CD4-positive, alpha-beta T cell (primary cell): Measurements from ENCODE around the gene UNC5CL. TPM values are rescaled to one million over a fixed set of nuclear protein-coding genes. Genes with fewer than 3 reads are reported as not detected.
A peak's percentile ranks its signal among the peaks of the same experiment; 100 is the strongest.
"Not testable (repeated sequence)": the region's sequence is repeated elsewhere in the genome, so short reads cannot be mapped to it uniquely, and the experiment has no call there.

Source experiments
- ATAC-seq: fragments of 200-7000 bp; cut with Tn5 transposase; one replicate; pipeline ENCODE4 v1.10.0; 2022; ENCODE audit warnings: mild to moderate bottlenecking; ENCODE audit not compliant: poor library complexity
- CTCF ChIA-PET: fragments of 350-600 bp; sonication (Branson Sonifier 250); formaldehyde crosslinking; loops from one replicate; lab custom pipeline; 2021; ENCODE audit warnings: antibody characterized with exemption, inconsistent platforms; lab: Charles Lee
- POLR2A ChIA-PET: fragments of 350-600 bp; sonication (Branson Sonifier 250); formaldehyde crosslinking; loops from one replicate; lab custom pipeline; 2021; ENCODE audit warnings: antibody characterized with exemption, inconsistent platforms; lab: Charles Lee
- DNase-seq, 14 experiments: peaks; one replicate each; pipeline ENCODE4 v3.0.0-alpha.2; 2013 to 2020; ENCODE audit warnings: mixed read lengths in 2 of 14
- H3K27ac ChIP-seq, 2 donors: one replicate each; pipeline versions ENCODE4 v1.5.1 to v1.7.0; 2013; ENCODE audit warnings: low read length in 2 of 2, low read depth in 1 of 2, mild to moderate bottlenecking in 1 of 2
- H3K27me3 ChIP-seq, 2 experiments: 1 replicate in 1 of 2; 2 replicates in 1 of 2; pipeline versions ENCODE4 v1.6.1 to v1.7.0; 2013; ENCODE audit warnings: low read length in 2 of 2, control low read depth in 1 of 2, mild to moderate bottlenecking in 1 of 2, moderate library complexity in 1 of 2; ENCODE audit not compliant: insufficient read depth in 2 of 2, control insufficient read depth in 1 of 2
- H3K36me3 ChIP-seq: one replicate; pipeline ENCODE4 v1.6.1; 2013; ENCODE audit warnings: low read length, control low read depth; ENCODE audit not compliant: insufficient read depth
- H3K4me1 ChIP-seq: one replicate; pipeline ENCODE4 v1.6.1; 2013; ENCODE audit warnings: low read length, control low read depth; ENCODE audit not compliant: insufficient read depth
- H3K4me3 ChIP-seq: one replicate; pipeline ENCODE4 v1.5.1; 2013; ENCODE audit warnings: mild to moderate bottlenecking, low read length, moderate library complexity
- H3K9me3 ChIP-seq, 2 experiments: 1 replicate in 1 of 2; 2 replicates in 1 of 2; pipeline versions ENCODE4 v1.6.1 to v1.7.0; 2013; ENCODE audit warnings: low read length in 2 of 2, mild to moderate bottlenecking in 2 of 2, control low read depth in 1 of 2, moderate library complexity in 1 of 2; ENCODE audit not compliant: control insufficient read depth in 1 of 2, insufficient read depth in 1 of 2
- H3K27ac Mint-ChIP-seq: one replicate; pipeline ENCODE4 v1.8.0; 2020; ENCODE audit warnings: mixed read lengths
- H3K27me3 Mint-ChIP-seq: one replicate; pipeline ENCODE4 v1.8.0; 2021; ENCODE audit warnings: mixed read lengths
- H3K36me3 Mint-ChIP-seq: one replicate; pipeline ENCODE4 v1.8.0; 2021; ENCODE audit warnings: low read depth, mixed read lengths
- H3K4me1 Mint-ChIP-seq: one replicate; pipeline ENCODE4 v1.8.0; 2021; ENCODE audit warnings: low read depth, mixed read lengths
- H3K4me3 Mint-ChIP-seq: one replicate; pipeline ENCODE4 v1.8.0; 2020; ENCODE audit warnings: mild to moderate bottlenecking, mixed read lengths
- H3K9me3 Mint-ChIP-seq: one replicate; pipeline ENCODE4 v1.8.0; 2020; ENCODE audit warnings: mixed read lengths
- intact Hi-C, 2 experiments: fragments of 100-400 bp; cut with DNase I in 1 of 2; cut with micrococcal nuclease in 1 of 2; formaldehyde crosslinking; loops; one replicate each; pipeline versions ENCODE4 v1.15.1 to v1.9.0; 2023 to 2025; cut with DNase I, micrococcal nuclease
- total RNA-seq, 174 experiments: library from RNA in 2 of 174; stranded (reverse) in 2 of 174; gene quantifications; one replicate each; pipeline ENCODE4 v1.2.3 and lab custom pipeline; 2021 to 2026
- TF ChIP-seq, protein P1 (sequence below): fragments of 200-600 bp; IDR thresholded peaks from one replicate; pipeline ENCODE4 v1.8.0; 2022; ENCODE audit warnings: antibody characterized with exemption, mild to moderate bottlenecking

The UNC5CL gene
- total RNA-seq, 2 experiments from 2014 or later, result 2.5 to 2.9 TPM

DNA sequence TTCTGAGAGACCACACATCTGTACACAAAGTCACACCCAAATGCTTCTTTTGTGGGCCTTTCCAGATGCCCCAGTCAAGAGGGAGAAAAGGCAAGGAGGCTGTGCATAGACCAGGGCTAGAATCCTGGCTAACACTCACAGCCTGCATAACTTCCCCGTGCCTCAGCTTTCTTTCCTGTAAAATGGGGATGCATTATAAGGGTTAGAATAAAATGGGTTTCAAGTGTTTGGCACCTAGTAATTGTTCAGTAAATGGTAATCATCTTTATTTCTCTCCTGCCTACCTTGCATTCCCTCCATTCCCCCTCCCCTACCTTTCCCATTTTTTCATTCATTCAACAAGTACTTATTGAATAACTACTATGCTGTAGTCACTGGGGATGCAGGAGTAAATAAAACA lies 29.4 kb downstream of the UNC5CL start:
- no peak overlapping the region for H3K4me3 Mint-ChIP-seq

DNA sequence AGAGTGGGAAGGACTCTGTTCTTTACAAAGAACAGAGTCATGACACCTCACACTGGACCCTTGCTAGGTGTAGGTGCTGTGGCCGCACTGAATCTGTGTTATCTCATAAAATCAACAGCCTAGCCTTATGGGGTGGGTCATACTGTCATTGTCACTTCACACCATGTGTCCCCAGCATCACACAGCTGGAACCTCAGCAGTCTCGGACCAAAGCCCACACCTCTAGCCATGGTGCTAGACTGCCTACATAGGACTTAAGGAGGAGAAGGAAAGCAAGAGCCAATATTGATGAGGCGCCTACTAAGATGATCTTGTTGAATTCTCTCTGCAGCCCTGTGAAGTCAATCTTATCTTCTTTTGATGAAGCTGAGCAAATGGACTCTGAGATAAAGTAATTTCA lies 31.0 kb downstream of the UNC5CL start:
- H3K9me3 Mint-ChIP-seq, result no peaks in the 10 kb centered on the region
- no peak overlapping the region for H3K4me3 Mint-ChIP-seq
- POLR2A ChIA-PET, result no interaction called here
- TF ChIP-seq, protein P1, sequence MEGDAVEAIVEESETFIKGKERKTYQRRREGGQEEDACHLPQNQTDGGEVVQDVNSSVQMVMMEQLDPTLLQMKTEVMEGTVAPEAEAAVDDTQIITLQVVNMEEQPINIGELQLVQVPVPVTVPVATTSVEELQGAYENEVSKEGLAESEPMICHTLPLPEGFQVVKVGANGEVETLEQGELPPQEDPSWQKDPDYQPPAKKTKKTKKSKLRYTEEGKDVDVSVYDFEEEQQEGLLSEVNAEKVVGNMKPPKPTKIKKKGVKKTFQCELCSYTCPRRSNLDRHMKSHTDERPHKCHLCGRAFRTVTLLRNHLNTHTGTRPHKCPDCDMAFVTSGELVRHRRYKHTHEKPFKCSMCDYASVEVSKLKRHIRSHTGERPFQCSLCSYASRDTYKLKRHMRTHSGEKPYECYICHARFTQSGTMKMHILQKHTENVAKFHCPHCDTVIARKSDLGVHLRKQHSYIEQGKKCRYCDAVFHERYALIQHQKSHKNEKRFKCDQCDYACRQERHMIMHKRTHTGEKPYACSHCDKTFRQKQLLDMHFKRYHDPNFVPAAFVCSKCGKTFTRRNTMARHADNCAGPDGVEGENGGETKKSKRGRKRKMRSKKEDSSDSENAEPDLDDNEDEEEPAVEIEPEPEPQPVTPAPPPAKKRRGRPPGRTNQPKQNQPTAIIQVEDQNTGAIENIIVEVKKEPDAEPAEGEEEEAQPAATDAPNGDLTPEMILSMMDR, result no peak
- Histone ChIP-seq H3K4me3 (no peak overlapping the region), H3K36me3 (no peaks in the 10 kb centered on the region), H3K27me3 (peaks cover 0 to 5% of the 10 kb centered on the region in 2 experiments), H3K4me1 (peaks cover 4% of the 10 kb centered on the region), H3K9me3 (no peaks in the 10 kb centered on the region), H3K27ac (no peak overlapping the region)
- no peaks in the 10 kb centered on the region for H3K4me1 Mint-ChIP-seq
- intact Hi-C loops, result no loop called here
- H3K27me3 Mint-ChIP-seq, result peaks cover 9% of the 10 kb centered on the region
- H3K36me3 Mint-ChIP-seq, result no peaks in the 10 kb centered on the region
- H3K27ac Mint-ChIP-seq, result no peak overlapping the region
- ATAC-seq (no peak), DNase-seq (no peak)
- CTCF ChIA-PET, result interaction anchor here (1.9 kb wide), 1 partner anchor 20 kb away, joined by 6 read pairs; no protein-coding TSS in a partner anchor

More for the DNA sequence above, 29.4 kb downstream of the UNC5CL start:
- ChIA-PET POLR2A (no interaction called here), CTCF (no interaction called here)
- no peaks in the 10 kb centered on the region for H3K36me3 Mint-ChIP-seq
- TF ChIP-seq, protein P1, result no peak
- no peak for DNase-seq
- Histone ChIP-seq H3K4me1 (peaks cover 4% of the 10 kb centered on the region), H3K4me3 (no peak overlapping the region), H3K27me3 (no peaks in the 10 kb centered on the region), H3K9me3 (no peaks in the 10 kb centered on the region), H3K27ac (no peak overlapping the region), H3K36me3 (no peaks in the 10 kb centered on the region)
- H3K27ac Mint-ChIP-seq, result no peak overlapping the region
- H3K27me3 Mint-ChIP-seq, result no peaks in the 10 kb centered on the region
- no peak for ATAC-seq
- no peaks in the 10 kb centered on the region for H3K4me1 Mint-ChIP-seq
- no peaks in the 10 kb centered on the region for H3K9me3 Mint-ChIP-seq
- intact Hi-C loops, result no loop called here

DNA sequence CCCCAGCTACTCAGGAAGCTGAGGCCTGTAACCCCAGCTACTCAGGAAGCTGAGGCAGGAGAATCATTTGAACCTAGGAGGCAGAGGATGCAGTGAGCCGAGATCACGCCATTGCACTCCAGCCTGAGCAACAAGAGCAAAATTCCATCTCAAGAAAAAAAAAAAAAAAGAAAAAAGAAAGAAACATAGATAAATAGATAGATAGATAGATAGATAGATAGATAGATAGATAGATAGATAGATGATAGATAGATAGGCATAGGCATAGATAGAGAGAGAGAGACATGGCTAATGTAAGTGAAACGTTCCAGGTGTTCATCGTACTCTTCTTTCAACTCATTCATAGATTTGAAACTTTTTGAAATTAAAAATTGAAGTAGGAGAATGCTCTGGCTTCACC lies 32.0 kb downstream of the UNC5CL start:
- H3K4me3 Mint-ChIP-seq, H3K36me3 ChIP-seq, H3K27ac Mint-ChIP-seq, H3K4me1 Mint-ChIP-seq, H3K9me3 ChIP-seq, H3K4me3 ChIP-seq, POLR2A ChIA-PET, H3K9me3 Mint-ChIP-seq, H3K4me1 ChIP-seq, DNase-seq, H3K27ac ChIP-seq, ATAC-seq, H3K36me3 Mint-ChIP-seq: not testable (repeated sequence)
- CTCF ChIA-PET, result interaction anchor here (0.7 kb wide), 1 partner anchor 1737 kb away, joined by 3 read pairs; no protein-coding TSS in a partner anchor
- intact Hi-C loops, result loop anchor here (1.0 kb wide), 5 partner anchors 20 to 311 kb away; partner anchors contain the start of gene UNC5CL (in 1 of the 2)
- peaks cover 10% of the 10 kb centered on the region for H3K27me3 Mint-ChIP-seq
- peaks cover 0 to 14% of the 10 kb centered on the region in 2 experiments for H3K27me3 ChIP-seq

DNA sequence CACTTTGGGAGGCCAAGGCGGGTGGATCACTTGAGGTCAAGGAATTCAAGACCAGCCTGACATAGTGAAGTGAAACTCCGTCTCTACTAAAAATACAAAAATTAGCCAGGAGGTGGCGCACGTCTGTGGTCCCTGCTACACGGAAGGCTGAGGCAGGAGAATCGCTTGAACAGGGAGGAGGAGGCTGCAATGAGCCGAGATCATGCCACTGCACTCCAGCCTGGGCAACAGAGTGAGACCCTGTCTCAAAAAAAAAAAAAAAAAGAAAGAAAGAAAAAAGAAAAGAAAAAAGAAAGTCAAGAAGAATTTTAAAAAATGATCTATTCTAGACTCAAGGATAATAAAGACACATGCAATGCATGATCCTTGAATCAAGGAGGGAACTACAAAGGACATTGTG lies 32.8 kb downstream of the UNC5CL start:
- H3K36me3 ChIP-seq, H3K4me1 Mint-ChIP-seq, H3K27ac Mint-ChIP-seq, POLR2A ChIA-PET, H3K9me3 Mint-ChIP-seq, H3K27ac ChIP-seq, H3K4me3 ChIP-seq, H3K36me3 Mint-ChIP-seq, H3K9me3 ChIP-seq, H3K4me1 ChIP-seq, H3K4me3 Mint-ChIP-seq: not testable (repeated sequence)
- CTCF ChIA-PET, result interaction anchor here (0.7 to 1.9 kb wide), 2 partner anchors 22 to 1736 kb away, joined by 3 to 6 read pairs; no protein-coding TSS in a partner anchor
- DNase-seq, result peak; percentile 21 to 80 (median 42)
- peaks cover 0 to 14% of the 10 kb centered on the region in 2 experiments for H3K27me3 ChIP-seq
- intact Hi-C loops, result loop anchor here (1.0 kb wide), 5 partner anchors 21 to 312 kb away; partner anchors contain the start of gene UNC5CL (in 1 of the 2)
- peaks cover 10% of the 10 kb centered on the region for H3K27me3 Mint-ChIP-seq
- TF ChIP-seq, protein P1, result peak; percentile 84
- ATAC-seq, result peak; percentile 66
